Measurements from ENCODE around the gene MBNL2. TPM values are rescaled to one million over a fixed set of nuclear protein-coding genes. Genes with fewer than 3 reads are reported as not detected.

Gene MBNL2
- total and polyA plus RNA-seq, 10 of the 15 experiments (the other 5 are each of a cell fraction or from before 2014, with no cell fraction given), result 1.6 to 9.7 (median 6.7) TPM

DNA sequence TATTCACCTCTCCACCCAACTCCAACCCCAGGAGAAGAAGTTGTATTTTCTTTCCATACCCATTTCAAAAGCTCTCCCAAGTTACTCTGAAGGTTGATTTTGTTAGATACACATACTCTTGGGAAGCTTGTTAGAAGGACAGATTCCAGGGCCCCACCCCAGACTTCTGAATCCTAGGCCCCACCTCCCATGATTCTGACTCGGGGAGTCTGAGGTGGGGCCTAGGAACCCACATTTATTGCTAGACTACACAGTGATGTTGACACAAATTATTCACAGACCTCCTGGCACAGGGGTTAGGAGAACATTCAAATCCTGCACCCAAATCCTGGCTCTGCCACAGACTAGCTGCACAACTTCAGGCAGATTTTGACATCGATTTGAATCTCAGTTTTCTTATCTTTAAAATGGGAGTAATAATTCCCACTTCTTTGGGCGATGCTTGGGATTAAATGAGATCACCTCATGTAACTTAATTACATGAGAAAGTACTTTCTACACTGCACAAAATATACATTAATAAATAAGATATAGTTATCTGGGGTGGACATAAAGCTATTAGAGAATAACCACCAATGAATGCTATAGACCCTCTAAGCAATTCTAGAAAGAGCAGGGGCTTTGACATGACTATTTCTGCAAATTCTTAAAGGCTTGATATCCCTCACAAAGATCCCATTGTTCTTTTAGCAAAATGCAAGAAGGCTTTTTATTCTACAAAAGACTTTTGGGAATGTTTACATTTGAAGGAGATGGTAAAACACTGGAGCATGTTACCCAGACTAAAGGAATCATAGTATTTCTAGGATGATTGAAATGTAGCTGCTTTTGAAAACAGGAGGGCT, 18.0 kb downstream of the MBNL2 start:
- DNase-seq (ENCODE audit: low read depth, low spot score), result no peak
- no peaks in the 10 kb centered on the region for H3K9me3 ChIP-seq (replicated peaks; ENCODE audit: control insufficient read depth, insufficient read depth, low read length)
- no peaks in the 10 kb centered on the region for H3K79me2 ChIP-seq (ENCODE audit: control insufficient read depth, insufficient read depth, low read length)
- POLR2A ChIA-PET, result interaction anchor here (1.1 to 1.9 kb wide), 2 partner anchors 11 to 17 kb away, joined by 4 to 5 read pairs; no protein-coding TSS in a partner anchor
- RAD21 ChIA-PET (ENCODE audit: unreplicated experiment), result interaction anchor here (1.4 kb wide), 1 partner anchor 130 kb away, joined by 3 read pairs; no protein-coding TSS in a partner anchor
- intact Hi-C loops (cut with micrococcal nuclease; ENCODE audit: unreplicated experiment), result no loop called here
- H2AFZ ChIP-seq (ENCODE audit: control insufficient read depth, low read depth, low read length), result no peak overlapping the region
- no peaks in the 10 kb centered on the region for H3K27me3 ChIP-seq (replicated peaks in 1 of 2; ENCODE audit: control insufficient read depth in 2 of 2, insufficient read depth in 2 of 2, low read length in 1 of 2)
- no peak for ATAC-seq
- no peak overlapping the region for H3K9ac ChIP-seq (ENCODE audit: control insufficient read depth, insufficient read depth, low read length)
- 100% methylated on average over 3 of the region's 3 CpGs for WGBS (ENCODE audit: insufficient coverage, insufficient replicate concordance, low lambda C conversion rate, missing lambda C conversion rate)
- FAIRE-seq, result no peak
- H3K36me3 ChIP-seq (ENCODE audit: control insufficient read depth in 2 of 2, insufficient read depth in 2 of 2, low read length in 1 of 2), result no peaks in the 10 kb centered on the region
- SMC1A ChIA-PET (ENCODE audit: uncharacterized antibody, unreplicated experiment), result interaction anchor here (1.1 to 1.5 kb wide), 2 partner anchors 14 to 17 kb away, joined by 3 to 4 read pairs; no protein-coding TSS in a partner anchor
- no peak for TF ChIP-seq ZZZ3 (IDR thresholded peaks at IDR 0.05; ENCODE audit: control insufficient read depth, insufficient read length, low read depth)
- H3K4me2 ChIP-seq (ENCODE audit: control insufficient read depth, insufficient read depth), result no peak overlapping the region
- no TSS peak for BruUV-seq (replicated peaks)
- in situ Hi-C loops (cut with MboI), result no loop called here
- peaks cover 6% of the 10 kb centered on the region; the same call in 1 of the 2 replicates for H4K20me1 ChIP-seq (ENCODE audit: control insufficient read depth, insufficient read depth)
- H3K4me1 ChIP-seq (ENCODE audit: control insufficient read depth, insufficient read depth, low read length), result no peaks in the 10 kb centered on the region; the same call in 1 of the 2 replicates
- H3K4me3 ChIP-seq, result no peak overlapping the region
- H3K27ac ChIP-seq (ENCODE audit: control insufficient read depth, insufficient read depth), result no peak overlapping the region
- CTCF ChIA-PET, result interaction anchor here (1.6 to 1.8 kb wide), 2 partner anchors 14 to 118 kb away, joined by 4 read pairs; no protein-coding TSS in a partner anchor

DNA sequence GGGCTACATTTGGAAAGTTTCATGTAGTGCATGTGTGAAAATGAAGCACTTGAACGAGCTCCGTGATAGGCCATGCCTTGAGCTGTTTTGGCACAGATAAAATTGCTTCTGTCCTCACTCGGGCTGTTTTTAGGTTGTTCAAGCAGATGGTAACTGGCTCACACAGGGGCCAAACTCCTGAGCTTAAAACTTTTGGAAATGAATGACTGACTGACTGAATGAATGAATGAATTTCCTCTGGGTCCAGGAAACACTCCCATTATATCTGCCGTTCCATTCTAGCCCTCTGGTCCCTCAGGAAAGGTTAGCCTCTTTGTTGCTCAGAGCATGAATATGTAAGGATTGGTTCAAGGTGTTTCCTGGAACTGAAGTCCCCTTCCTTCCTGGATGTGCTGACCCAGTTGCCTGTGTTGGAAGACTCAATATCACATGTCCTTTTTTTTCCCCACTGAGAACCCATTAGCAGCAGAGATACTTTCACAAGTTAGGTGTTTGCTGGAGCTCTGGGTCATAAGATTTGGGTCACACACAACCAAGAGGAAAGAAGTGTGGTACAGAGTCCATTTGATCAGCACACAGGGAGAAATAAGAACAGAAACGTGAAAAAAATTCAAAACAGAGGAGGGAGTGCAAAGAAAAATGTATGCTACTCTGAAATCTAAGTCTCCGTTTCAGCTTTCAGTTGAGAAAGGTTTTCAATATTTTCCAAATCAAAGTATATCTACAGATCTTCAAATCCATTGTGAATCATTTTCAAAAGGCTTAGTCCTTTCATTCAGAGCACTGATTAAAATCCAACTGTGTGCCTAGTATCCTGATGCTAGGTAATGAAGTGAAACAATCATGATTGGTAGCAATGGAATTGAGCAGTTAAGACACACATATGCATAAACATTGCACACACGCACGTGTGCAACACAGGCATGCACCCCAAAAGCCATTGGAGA, 18.9 kb downstream of the MBNL2 start:
- ATAC-seq (no peak), DNase-seq (ENCODE audit: low read depth, low spot score) (no peak), FAIRE-seq (no peak)
- 85% methylated on average over 8 of the region's 8 CpGs for WGBS (ENCODE audit: insufficient coverage, insufficient replicate concordance, low lambda C conversion rate, missing lambda C conversion rate)
- no peaks in the 10 kb centered on the region; the same call in 1 of the 2 replicates for H3K4me1 ChIP-seq (ENCODE audit: control insufficient read depth, insufficient read depth, low read length)
- peaks cover 4% of the 10 kb centered on the region; the same call in 1 of the 2 replicates for H4K20me1 ChIP-seq (ENCODE audit: control insufficient read depth, insufficient read depth)
- no peak overlapping the region for H3K9ac ChIP-seq (ENCODE audit: control insufficient read depth, insufficient read depth, low read length)
- SMC1A ChIA-PET (ENCODE audit: uncharacterized antibody, unreplicated experiment), result interaction anchor here (1.1 to 1.3 kb wide), 2 partner anchors 9 to 13 kb away, joined by 3 to 4 read pairs; no protein-coding TSS in a partner anchor
- no TSS peak for BruUV-seq (replicated peaks)
- RAD21 ChIA-PET (ENCODE audit: unreplicated experiment), result interaction anchor here (1.4 kb wide), 1 partner anchor 130 kb away, joined by 3 read pairs; no protein-coding TSS in a partner anchor
- no peak overlapping the region for H2AFZ ChIP-seq (ENCODE audit: control insufficient read depth, low read depth, low read length)
- no peaks in the 10 kb centered on the region for H3K36me3 ChIP-seq (ENCODE audit: control insufficient read depth in 2 of 2, insufficient read depth in 2 of 2, low read length in 1 of 2)
- in situ Hi-C loops (cut with MboI), result no loop called here
- intact Hi-C loops (cut with micrococcal nuclease; ENCODE audit: unreplicated experiment), result no loop called here
- no peak overlapping the region for H3K4me3 ChIP-seq
- CTCF ChIA-PET, result interaction anchor here (1.6 kb wide), 2 partner anchors 11 to 117 kb away, joined by 3 to 4 read pairs; no protein-coding TSS in a partner anchor
- H3K27ac ChIP-seq (ENCODE audit: control insufficient read depth, insufficient read depth), result no peak overlapping the region
- POLR2A ChIA-PET, result interaction anchor here (1.1 to 1.9 kb wide), 2 partner anchors 12 to 17 kb away, joined by 4 to 5 read pairs; no protein-coding TSS in a partner anchor
- H3K27me3 ChIP-seq (replicated peaks in 1 of 2; ENCODE audit: control insufficient read depth in 2 of 2, insufficient read depth in 2 of 2, low read length in 1 of 2), result no peaks in the 10 kb centered on the region
- no peaks in the 10 kb centered on the region for H3K9me3 ChIP-seq (replicated peaks; ENCODE audit: control insufficient read depth, insufficient read depth, low read length)
- no peaks in the 10 kb centered on the region for H3K79me2 ChIP-seq (ENCODE audit: control insufficient read depth, insufficient read depth, low read length)
- H3K4me2 ChIP-seq (ENCODE audit: control insufficient read depth, insufficient read depth), result no peak overlapping the region
- TF ChIP-seq JUND (IDR thresholded peaks at IDR 0.05; ENCODE audit: low read depth, low read length) (no peak), RFX5 (IDR thresholded peaks at IDR 0.05; ENCODE audit: low read depth, low read length) (no peak), SRF (IDR thresholded peaks at IDR 0.05; ENCODE audit: low read depth in 2 of 2, low read length in 2 of 2) (no peak), NRF1 (conservative IDR thresholded peaks at IDR 0.05; ENCODE audit: low read depth, low read length) (no peak), BMI1 (IDR thresholded peaks at IDR 0.05; ENCODE audit: borderline replicate concordance) (no peak), CHD2 (IDR thresholded peaks at IDR 0.05; ENCODE audit: borderline replicate concordance, low read depth, low read length) (no peak), YBX1 (IDR thresholded peaks at IDR 0.05) (no peak), GABPA (IDR thresholded peaks at IDR 0.05; ENCODE audit: low read depth) (no peak), HDAC2 (IDR thresholded peaks at IDR 0.05) (no peak)
- TF ChIP-seq, protein P1, sequence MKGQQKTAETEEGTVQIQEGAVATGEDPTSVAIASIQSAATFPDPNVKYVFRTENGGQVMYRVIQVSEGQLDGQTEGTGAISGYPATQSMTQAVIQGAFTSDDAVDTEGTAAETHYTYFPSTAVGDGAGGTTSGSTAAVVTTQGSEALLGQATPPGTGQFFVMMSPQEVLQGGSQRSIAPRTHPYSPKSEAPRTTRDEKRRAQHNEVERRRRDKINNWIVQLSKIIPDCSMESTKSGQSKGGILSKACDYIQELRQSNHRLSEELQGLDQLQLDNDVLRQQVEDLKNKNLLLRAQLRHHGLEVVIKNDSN (IDR thresholded peaks at IDR 0.05; ENCODE audit: borderline replicate concordance, extremely low read length, insufficient read depth, low read depth, low read length), result no peak

All from GM12878 (cell line).